H1 (cell line): Measurements from ENCODE around the gene GBGT1. TPM values are rescaled to one million over a fixed set of nuclear protein-coding genes. Genes with fewer than 3 reads are reported as not detected.

Experiments
- CTCF ChIA-PET: fragments of 300-600 bp; sonication (Branson Sonifier 250); formaldehyde crosslinking; loops from one replicate; lab custom pipeline; 2021; ENCODE audit not compliant: partially characterized antibody; lab: Charles Lee
- POLR2A ChIA-PET: fragments of 300-600 bp; sonication (Branson Sonifier 250); formaldehyde crosslinking; loops from one replicate; lab custom pipeline; 2021; ENCODE audit warnings: inconsistent platforms; ENCODE audit not compliant: partially characterized antibody; lab: Charles Lee
- DNase-seq, 2 experiments: peaks; one replicate each; pipeline versions ENCODE4 v3.0.0 to v3.0.0-alpha.2; 2010 to 2022; ENCODE audit warnings: low spot score in 2 of 2, low read depth in 1 of 2, mixed read lengths in 1 of 2
- FAIRE-seq: peaks from 2 replicates; lab custom pipeline; 2011; peaks lifted over from hg19 to GRCh38; lab: Jason Lieb, UNC
- H2AFZ ChIP-seq: 2 replicates; pipeline ENCODE4 v1.8.1; 2012; ENCODE audit warnings: low read length, inconsistent platforms
- H2AK5ac ChIP-seq: 2 replicates; pipeline ENCODE4 v1.6.1; 2013; ENCODE audit warnings: low read depth, low read length
- H2BK120ac ChIP-seq: replicated peaks from 2 replicates; pipeline ENCODE3; 2013; ENCODE audit warnings: low read depth, low read length, inconsistent platforms
- H2BK12ac ChIP-seq: 2 replicates; pipeline ENCODE4 v1.6.1; 2013; ENCODE audit warnings: low read depth, low read length
- H2BK15ac ChIP-seq: 2 replicates; pipeline ENCODE4 v1.6.1; 2013; ENCODE audit warnings: low read length
- H2BK20ac ChIP-seq: 2 replicates; pipeline ENCODE4 v1.6.1; 2013; ENCODE audit warnings: low read length
- H2BK5ac ChIP-seq: 2 replicates; pipeline ENCODE4 v1.6.1; 2013; ENCODE audit warnings: low read depth, low read length
- H3K14ac ChIP-seq: 2 replicates; pipeline ENCODE4 v1.6.1; 2013; ENCODE audit warnings: inconsistent platforms; ENCODE audit not compliant: insufficient read length
- H3K18ac ChIP-seq: 2 replicates; pipeline ENCODE4 v1.6.1; 2013; ENCODE audit warnings: low read length; ENCODE audit errors: extremely low read depth
- H3K23ac ChIP-seq: 2 replicates; pipeline ENCODE4 v1.6.1; 2013; ENCODE audit warnings: inconsistent platforms; ENCODE audit not compliant: insufficient read length
- H3K23me2 ChIP-seq: 2 replicates; pipeline ENCODE4 v1.6.1; 2013; ENCODE audit warnings: low read depth, low read length
- H3K27ac ChIP-seq: 2 replicates; pipeline ENCODE4 v1.6.1; 2011; ENCODE audit warnings: low read depth, low read length, inconsistent platforms
- H3K27me3 ChIP-seq, 4 experiments: replicated peaks in 1 of 4; 1 replicate in 1 of 4; 2 replicates in 3 of 4; pipeline versions ENCODE4 v1.6.1 to v1.8.1; 2011 to 2013; ENCODE audit warnings: low read length in 3 of 4, mild to moderate bottlenecking in 3 of 4, inconsistent platforms in 2 of 4, mixed read lengths in 2 of 4, moderate library complexity in 1 of 4; ENCODE audit not compliant: control insufficient read depth in 3 of 4, insufficient read depth in 3 of 4; ENCODE audit errors: extremely low read depth in 1 of 4
- H3K36me3 ChIP-seq, 4 experiments: 2 replicates each; pipeline versions ENCODE4 v1.6.1 to v1.8.1; 2011 to 2013; ENCODE audit warnings: mild to moderate bottlenecking in 4 of 4, low read length in 3 of 4, moderate library complexity in 2 of 4, control low read depth in 1 of 4, inconsistent platforms in 1 of 4; ENCODE audit not compliant: insufficient read depth in 4 of 4, control insufficient read depth in 2 of 4
- H3K4ac ChIP-seq: replicated peaks from 2 replicates; pipeline ENCODE3; 2013; ENCODE audit warnings: low read length, low read depth, mixed read lengths, inconsistent platforms; ENCODE audit not compliant: insufficient read length
- H3K4me1 ChIP-seq, 4 experiments: replicated peaks in 1 of 4; 1 replicate in 1 of 4; 2 replicates in 3 of 4; pipeline versions ENCODE4 v1.6.1 to v1.8.1; 2011 to 2013; ENCODE audit warnings: low read length in 3 of 4, inconsistent platforms in 2 of 4, mixed read lengths in 1 of 4; ENCODE audit not compliant: insufficient read depth in 4 of 4, control insufficient read depth in 3 of 4
- H3K4me2 ChIP-seq, 2 experiments: 2 replicates each; pipeline versions ENCODE4 v1.6.1 to v1.8.1; 2011 to 2013; ENCODE audit warnings: low read depth in 2 of 2, low read length in 2 of 2, control low read depth in 1 of 2, inconsistent platforms in 1 of 2, mild to moderate bottlenecking in 1 of 2; ENCODE audit not compliant: insufficient read depth in 1 of 2
- H3K4me3 ChIP-seq, 4 experiments: fragments of 200-600, 300-600 bp in 1 of 4; sonication (generic), shearing (Covaris generic), sonication (Bioruptor Twin) in 1 of 4; 2 replicates each; pipeline versions ENCODE4 v1.5.1 to v1.8.1; 2011 to 2016; ENCODE audit warnings: low read length in 4 of 4, low read depth in 3 of 4, control low read depth in 2 of 4, inconsistent platforms in 2 of 4, mild to moderate bottlenecking in 2 of 4, mixed read lengths in 1 of 4, moderate library complexity in 1 of 4; ENCODE audit not compliant: insufficient read depth in 2 of 4; ENCODE audit errors: extremely low read depth in 1 of 4
- H3K56ac ChIP-seq: replicated peaks from 2 replicates; pipeline ENCODE3; 2013; ENCODE audit warnings: low read depth, mild to moderate bottlenecking, mixed read lengths, low read length, inconsistent platforms; ENCODE audit not compliant: insufficient read length
- H3K79me1 ChIP-seq: 2 replicates; pipeline ENCODE4 v1.6.1; 2013; ENCODE audit warnings: low read depth, low read length, control low read depth
- H3K79me2 ChIP-seq, 2 experiments: 2 replicates each; pipeline versions ENCODE4 v1.6.1 to v1.8.1; 2012 to 2013; ENCODE audit warnings: low read length in 2 of 2, mild to moderate bottlenecking in 2 of 2, inconsistent platforms in 1 of 2; ENCODE audit not compliant: insufficient read depth in 2 of 2, control insufficient read depth in 1 of 2
- H3K9ac ChIP-seq, 4 experiments: replicated peaks in 1 of 4; 1 replicate in 1 of 4; 2 replicates in 3 of 4; pipeline versions ENCODE4 v1.6.1 to v1.8.1; 2011 to 2013; ENCODE audit warnings: low read depth in 3 of 4, low read length in 3 of 4, control low read depth in 2 of 4, mild to moderate bottlenecking in 2 of 4, moderate library complexity in 2 of 4, inconsistent platforms in 1 of 4; ENCODE audit errors: extremely low read depth in 1 of 4
- H3K9me3 ChIP-seq, 2 experiments: 2 replicates each; pipeline versions ENCODE4 v1.6.1 to v1.8.1; 2012 to 2013; ENCODE audit warnings: mild to moderate bottlenecking in 2 of 2, moderate library complexity in 2 of 2, control low read depth in 1 of 2, inconsistent platforms in 1 of 2, low read depth in 1 of 2, low read length in 1 of 2, mixed read lengths in 1 of 2; ENCODE audit not compliant: insufficient read depth in 2 of 2
- H4K20me1 ChIP-seq, 2 experiments: replicated peaks in 1 of 2; 2 replicates each; pipeline versions ENCODE3 to v1.8.1; 2011 to 2013; ENCODE audit warnings: inconsistent platforms in 2 of 2, low read length in 2 of 2, mild to moderate bottlenecking in 1 of 2; ENCODE audit not compliant: insufficient read depth in 2 of 2, control insufficient read depth in 1 of 2
- H4K5ac ChIP-seq: 2 replicates; pipeline ENCODE4 v1.6.1; 2013; ENCODE audit warnings: low read length, low read depth, mixed read lengths, inconsistent platforms; ENCODE audit not compliant: insufficient read length
- H4K8ac ChIP-seq: 2 replicates; pipeline ENCODE4 v1.8.0; 2013; ENCODE audit warnings: mild to moderate bottlenecking, moderate library complexity, low read length, inconsistent platforms; ENCODE audit not compliant: insufficient read depth; ENCODE audit errors: extremely low read depth
- H4K91ac ChIP-seq: replicated peaks from 2 replicates; pipeline ENCODE3; 2013; ENCODE audit warnings: low read length, mixed read lengths, inconsistent platforms; ENCODE audit not compliant: insufficient read length
- WGBS, 2 experiments: shearing (Covaris generic) in 1 of 2; methylation state at CpG; one replicate each; pipeline versions ENCODE4 v1.1.6 to v1.1.7; 2013 to 2015; ENCODE audit warnings: low lambda C conversion rate in 2 of 2, mixed read lengths in 2 of 2, inconsistent platforms in 1 of 2, low coverage in 1 of 2, missing lambda C conversion rate in 1 of 2; ENCODE audit not compliant: insufficient replicate concordance in 2 of 2, insufficient coverage in 1 of 2, insufficient read length in 1 of 2; ENCODE audit errors: extremely low coverage in 1 of 2, missing lambda C conversion rate in 1 of 2; 5-methylcytosine and 5-hydroxymethylcytosine counted together
- polyA plus RNA-seq, 7 experiments: library from polyadenylated mRNA; depleted of rRNA in 3 of 7; stranded (reverse) in 5 of 7; unstranded in 2 of 7; fragments of >200 nt in 5 of 7; fragments of 200-250 nt in 2 of 7; gene quantifications; 1 replicate in 5 of 7; 2 replicates in 1 of 7; 4 replicates in 1 of 7; pipeline versions ENCODE4 v1.2.1 to v1.2.3, GENCODE V29; 2011 to 2013; ENCODE audit warnings: missing spikeins in 2 of 7, mixed read lengths in 2 of 7
- total RNA-seq: library from RNA; stranded (reverse); fragmentation: NEBNext Ultra II Directional; extraction: Animal tissue kit (Norgen Biotek cat#: 25700); gene quantifications from 2 replicates; pipeline ENCODE4 v1.2.1, GENCODE V29; 2021

The GBGT1 gene
- total and polyA plus RNA-seq, 2 of the 8 experiments (the other 6 are each of a cell fraction or from before 2014, with no cell fraction given), result 7.1 to 9.7 TPM

GRCh38 chr9:133114886-133115603 is 48.7 kb downstream of the GBGT1 start:
- Histone ChIP-seq H4K91ac (no peak overlapping the region), H4K5ac (no peak overlapping the region), H3K23ac (no peak overlapping the region), H2BK5ac (no peak overlapping the region), H3K14ac (no peak overlapping the region), H3K23me2 (no peaks in the 10 kb centered on the region), H3K4me2 (no peak overlapping the region), H2BK15ac (no peak overlapping the region), H3K9ac (no peak overlapping the region; a peak in 1 of 7 replicates), H3K27me3 (peaks cover 0 to 30% (median 20%) of the 10 kb centered on the region in 4 experiments; a peak in 5 of 7 replicates), H3K79me1 (no peaks in the 10 kb centered on the region), H3K36me3 (no peaks in the 10 kb centered on the region; a peak in 1 of 8 replicates), H3K18ac (no peak overlapping the region; the same call in 1 of the 2 replicates), H2AK5ac (no peak overlapping the region), H3K4me1 (peaks cover 0 to 10% (median 5%) of the 10 kb centered on the region in 4 experiments; a peak in 6 of 7 replicates), H2BK120ac (no peak overlapping the region), H2BK12ac (no peak overlapping the region), H3K4ac (no peak overlapping the region), H3K4me3 (no peak overlapping the region), H3K27ac (no peak overlapping the region), H2BK20ac (no peak overlapping the region), H4K20me1 (peaks cover 34 to 48% of the 10 kb centered on the region in 2 experiments), H3K79me2 (no peaks in the 10 kb centered on the region), H2AFZ (no peak overlapping the region), H3K56ac (no peak overlapping the region), H4K8ac (no peak overlapping the region), H3K9me3 (no peaks in the 10 kb centered on the region)
- ChIA-PET CTCF (interaction anchor here (1.0 to 19.3 kb wide), 9 partner anchors 8 to 227 kb away, joined by 3 to 337 read pairs (median 4); no protein-coding TSS in a partner anchor), POLR2A (interaction anchor here (1.1 to 2.4 kb wide), 2 partner anchors 29 to 35 kb away, joined by 3 to 8 read pairs; no protein-coding TSS in a partner anchor)
- no peak for DNase-seq
- FAIRE-seq, result no peak
- 90% methylated on average over 19 of the region's 19 CpGs; no CpG with 5 or more reads in 1 of the 2 experiments for WGBS, 2 experiments
